Right kidney (tissue), 1 donor: ENCODE data around the gene FAM153A.
"Not testable (repeated sequence)": the region's sequence is repeated elsewhere in the genome, so short reads cannot be mapped to it uniquely, and the experiment has no call there.

Experiments used
- DNase-seq: peaks from one replicate; pipeline ENCODE4 v3.0.0-alpha.2; 2016

Gene FAM153A

DNA sequence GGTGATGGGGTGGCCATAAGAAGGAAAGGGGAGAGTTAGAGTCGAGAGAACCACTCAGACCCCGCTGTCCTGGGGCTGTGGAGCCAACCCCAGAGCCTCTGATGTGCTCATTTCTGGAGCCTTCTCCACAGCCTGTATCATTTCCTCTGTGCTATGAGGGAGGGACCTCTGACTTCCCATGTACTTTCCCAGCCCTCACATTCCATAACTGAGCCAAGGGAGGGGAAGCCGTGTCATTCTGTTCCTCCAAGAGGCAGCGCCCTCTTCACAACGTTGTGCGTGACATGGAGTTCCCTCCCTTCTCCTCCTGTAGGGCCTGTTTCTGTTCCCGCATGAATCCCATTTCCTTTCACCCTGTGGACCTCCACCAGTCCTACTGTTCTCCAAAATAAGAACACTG, 57.8 kb downstream of the FAM153A start:
- not testable (repeated sequence) for DNase-seq

DNA sequence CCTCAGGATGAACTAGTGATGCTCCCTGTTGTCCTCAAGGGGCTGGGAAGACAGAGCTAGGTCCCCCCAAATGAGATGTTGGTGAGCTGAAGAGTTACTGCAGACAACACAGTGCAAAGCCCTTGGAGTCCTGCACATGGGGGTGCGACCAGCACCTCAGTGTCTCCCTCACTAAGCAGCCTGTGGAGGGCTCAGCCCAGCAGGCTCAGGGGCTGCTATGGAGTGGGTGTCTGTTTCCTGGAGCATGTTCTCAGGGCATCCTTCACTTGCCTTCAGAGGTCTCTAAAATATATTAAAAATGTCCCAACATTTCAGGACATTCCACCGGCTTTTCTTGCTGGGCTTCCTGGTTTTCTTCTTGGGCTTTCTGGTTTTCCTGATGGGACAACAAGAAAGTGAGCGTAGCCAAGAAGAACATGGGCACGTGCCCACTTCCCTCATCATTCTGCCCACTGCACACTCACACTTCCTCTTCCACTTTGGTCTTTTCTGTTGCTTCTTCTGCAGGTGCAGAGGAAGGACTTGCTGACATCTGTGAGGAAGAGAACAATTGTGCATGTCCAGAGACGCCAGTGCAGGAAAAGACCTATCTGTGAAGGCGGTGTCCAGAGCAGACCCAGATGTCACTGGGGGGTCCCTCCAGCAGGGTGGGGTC, 58.7 kb downstream of the FAM153A start:
- DNase-seq, result not testable (repeated sequence)

DNA sequence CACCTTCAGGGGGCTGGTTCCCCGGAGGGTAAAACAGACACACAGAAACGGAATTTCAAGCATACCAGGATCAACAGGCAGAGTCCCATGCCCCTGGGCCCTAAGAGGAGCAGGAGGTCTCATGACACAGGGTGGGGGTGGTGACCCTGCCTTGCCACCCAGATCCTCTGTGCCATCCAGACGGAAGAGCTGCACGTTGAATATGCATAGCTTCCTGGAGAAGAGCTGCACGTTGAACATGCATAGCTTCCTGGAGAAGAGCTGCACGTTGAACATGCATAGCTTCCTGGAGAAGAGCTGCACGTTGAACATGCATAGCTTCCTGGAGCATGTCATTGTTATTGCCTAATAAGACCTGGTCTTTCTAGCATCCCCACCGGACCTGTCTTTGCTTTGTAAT, 59.9 kb downstream of the FAM153A start:
- not testable (repeated sequence) for DNase-seq

DNA sequence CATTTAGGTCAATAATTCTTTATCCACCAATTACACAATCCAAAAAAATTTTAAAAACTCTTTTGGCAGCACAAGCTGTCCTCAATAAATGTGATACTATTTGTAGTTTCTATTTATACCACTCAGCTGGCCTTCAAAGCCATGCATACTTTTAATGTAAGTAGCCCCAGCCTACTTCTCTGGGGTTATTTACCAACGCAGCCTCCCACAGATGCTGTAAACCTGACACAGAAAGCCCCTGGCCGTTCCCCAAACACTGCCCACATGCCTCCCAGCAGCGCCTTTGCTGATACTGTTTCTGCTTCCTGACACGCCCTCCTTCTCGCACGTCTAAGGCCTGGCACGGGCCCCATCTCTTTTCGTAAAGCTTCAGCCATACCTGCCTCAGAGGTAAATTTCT, 62.7 kb downstream of the FAM153A start:
- DNase-seq, result not testable (repeated sequence)

DNA sequence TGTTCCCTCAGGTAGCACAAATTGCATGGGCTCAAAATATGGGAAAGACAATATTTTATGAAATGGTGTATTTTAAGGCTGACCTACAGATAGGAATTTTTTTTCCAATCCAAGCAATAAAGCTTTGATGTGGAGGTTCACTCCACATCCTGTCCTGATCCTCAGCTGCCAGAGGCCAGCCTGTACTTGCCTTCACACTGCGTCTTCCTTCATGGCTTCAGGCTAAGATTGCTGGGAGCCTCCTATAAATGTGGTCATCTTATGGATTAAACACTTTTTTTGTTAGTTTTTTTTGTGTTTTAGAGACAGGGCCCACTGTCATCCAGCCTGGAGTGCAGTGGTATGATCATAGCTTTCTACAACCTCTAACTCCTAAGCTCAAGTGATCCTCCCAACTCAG, 67.3 kb downstream of the FAM153A start:
- DNase-seq, result not testable (repeated sequence)

DNA sequence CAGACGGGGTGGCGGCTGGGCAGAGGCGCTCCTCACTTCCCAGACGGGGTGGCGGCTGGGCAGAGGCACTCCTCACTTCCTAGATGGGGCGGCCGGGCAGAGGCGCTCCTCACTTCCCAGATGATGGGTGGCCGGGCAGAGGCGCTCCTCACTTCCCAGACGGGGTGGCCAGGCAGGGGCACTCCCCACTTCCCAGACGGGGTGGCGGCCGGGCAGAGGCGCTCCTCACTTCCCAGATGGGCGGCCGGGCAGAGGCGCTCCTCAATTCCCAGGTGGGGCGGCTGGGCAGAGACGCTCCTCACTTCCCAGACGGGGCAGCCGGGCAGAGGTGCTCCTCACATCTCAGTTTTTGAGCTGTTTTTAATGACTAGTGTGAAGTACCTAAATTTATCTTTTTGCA, 86.6 kb downstream of the FAM153A start:
- not testable (repeated sequence) for DNase-seq

DNA sequence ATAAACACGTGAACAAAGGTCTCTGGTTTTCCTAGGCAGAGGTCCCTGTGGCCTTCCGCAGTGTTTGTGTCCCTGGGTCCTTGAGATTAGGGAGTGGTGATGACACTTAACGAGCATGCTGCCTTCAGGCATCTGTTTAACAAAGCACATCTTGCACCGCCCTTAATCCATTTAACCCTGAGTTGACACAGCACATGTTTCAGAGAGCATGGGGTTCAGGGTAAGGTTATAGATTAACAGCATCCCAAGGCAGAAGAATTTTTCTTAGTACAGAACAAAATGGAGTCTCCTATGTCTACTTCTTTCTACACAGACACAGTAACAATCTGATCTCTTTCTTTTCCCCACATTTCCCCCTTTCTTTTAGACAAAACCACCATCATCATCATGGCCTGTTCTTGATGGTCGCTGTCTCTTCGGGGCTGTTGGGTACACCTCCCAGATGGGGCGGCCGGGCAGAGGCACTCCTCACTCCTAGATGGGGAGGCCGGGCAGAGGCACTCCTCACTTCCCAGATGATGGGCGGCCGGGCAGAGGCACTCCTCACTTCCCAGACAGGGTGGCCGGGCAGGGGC, 87.3 kb downstream of the FAM153A start:
- DNase-seq, result not testable (repeated sequence)

DNA sequence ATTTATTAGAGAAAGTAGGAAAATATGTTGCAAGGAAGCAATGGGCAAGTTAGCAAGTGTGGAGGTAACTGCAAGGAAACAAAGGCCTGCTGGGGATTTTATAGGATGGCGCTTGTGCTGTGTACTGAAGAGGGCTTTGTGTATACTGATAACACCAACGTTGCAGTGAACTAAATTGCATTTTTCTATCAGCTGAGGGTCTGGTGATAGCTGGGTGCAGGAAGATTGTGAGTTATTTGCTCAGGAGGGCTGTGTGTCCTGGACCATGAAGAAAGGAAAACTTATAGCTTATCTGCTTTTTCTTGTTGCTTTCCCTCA, 88.2 kb downstream of the FAM153A start:
- DNase-seq, result not testable (repeated sequence)

DNA sequence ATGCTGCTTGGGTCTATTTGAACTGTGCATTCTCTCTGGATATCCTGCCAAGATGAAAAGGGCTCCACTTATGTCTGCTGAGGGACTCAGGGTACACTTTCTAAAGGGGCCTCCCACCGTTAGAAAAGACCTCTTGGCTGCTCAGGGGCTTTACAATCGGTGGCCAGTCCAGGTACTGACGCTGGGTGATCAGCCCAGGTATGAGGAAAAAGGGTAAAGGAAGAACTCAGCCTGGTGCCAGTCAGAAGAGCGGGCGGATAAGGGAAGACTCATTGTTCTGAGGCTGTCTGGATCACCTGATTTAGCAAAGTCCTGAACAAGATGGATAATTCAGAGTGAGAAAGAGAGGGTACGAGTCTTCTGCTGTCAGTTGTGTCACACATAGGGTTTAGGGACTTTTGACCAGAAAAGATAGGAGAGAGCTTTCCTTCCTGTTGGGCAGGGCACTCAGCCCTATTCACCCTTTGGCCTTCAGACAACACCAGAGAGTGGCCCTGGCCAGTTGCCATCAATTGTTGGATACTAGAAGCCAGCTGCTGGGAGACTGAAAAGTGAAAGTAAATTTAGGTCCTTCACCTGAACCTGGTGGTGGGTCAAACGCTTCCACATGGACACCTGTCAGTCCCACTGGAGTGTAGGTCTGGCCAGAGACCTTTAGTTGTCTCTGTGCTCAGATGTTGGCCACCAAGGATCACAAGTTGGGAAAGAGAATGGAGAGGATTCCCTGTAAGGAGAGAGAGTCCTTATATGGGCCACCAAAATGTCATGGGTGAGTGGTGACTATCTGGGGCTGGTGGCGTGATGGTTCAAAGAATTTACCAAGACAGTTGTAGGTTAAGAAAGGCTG, 88.8 kb downstream of the FAM153A start:
- not testable (repeated sequence) for DNase-seq

DNA sequence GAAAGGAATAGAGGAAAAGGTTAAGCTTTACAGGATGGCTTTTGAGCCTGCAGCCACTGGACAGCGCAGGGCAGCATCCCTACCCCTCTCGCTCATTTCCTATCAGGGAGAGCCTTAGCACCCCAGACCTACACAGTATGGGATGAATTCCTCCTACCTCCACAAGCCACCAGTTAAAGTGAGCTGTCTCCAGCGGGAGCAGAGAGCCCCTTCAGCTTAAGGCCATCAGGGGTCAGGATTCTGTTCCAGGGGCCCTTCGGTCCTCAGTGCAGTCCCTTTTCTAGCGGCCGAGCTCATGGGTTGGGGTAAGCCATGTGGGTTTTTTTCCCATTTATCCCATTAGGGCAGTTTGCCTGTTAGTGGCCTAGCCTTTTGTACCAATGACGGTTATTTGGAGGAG, 89.7 kb downstream of the FAM153A start:
- not testable (repeated sequence) for DNase-seq

DNA sequence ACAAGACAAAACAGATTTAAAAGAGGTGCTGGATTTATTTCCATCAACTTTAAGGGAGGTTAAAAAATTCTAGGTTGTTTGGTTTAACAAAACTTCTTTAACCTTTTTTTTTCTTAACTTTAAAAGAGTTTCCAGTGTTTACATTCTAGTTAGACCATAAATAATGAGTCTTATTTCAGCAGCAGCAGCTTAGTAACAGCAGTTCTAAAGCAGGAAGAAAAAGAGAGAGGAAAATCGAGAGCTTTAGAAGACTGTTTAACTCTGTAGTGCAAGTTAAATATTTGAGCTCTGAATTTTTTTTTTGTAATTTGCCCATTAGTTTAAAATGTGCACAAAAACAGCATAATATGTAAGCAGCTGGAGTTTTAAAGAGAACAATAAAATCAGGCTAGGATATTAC, 90.2 kb downstream of the FAM153A start:
- DNase-seq, result not testable (repeated sequence)

DNA sequence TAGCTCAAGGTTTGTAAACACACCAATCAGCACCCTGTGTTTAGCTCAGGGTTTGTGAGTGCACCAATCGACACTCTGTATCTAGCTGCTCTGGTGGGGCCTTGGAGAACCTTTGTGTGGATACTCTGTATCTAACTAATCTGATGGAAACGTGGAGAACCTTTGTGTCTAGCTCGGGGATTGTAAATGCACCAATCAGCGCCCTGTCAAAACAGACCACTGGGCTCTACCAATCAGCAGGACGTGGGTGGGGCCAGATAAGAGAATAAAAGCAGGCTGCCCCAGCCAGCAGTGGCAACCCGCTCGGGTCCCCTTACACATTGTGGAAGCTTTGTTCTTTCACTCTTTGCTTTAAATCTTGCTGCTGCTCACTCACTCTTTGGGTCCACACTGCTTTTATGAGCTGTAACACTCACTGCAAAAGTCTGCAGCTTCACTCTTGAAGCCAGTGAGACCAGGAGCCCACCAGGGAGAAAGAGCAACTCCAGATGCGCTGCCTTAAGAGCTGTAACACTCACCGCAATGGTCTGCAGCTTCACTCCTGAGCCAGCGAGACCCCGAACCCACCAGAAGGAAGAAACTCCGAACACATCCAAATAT, 93.6 kb downstream of the FAM153A start:
- not testable (repeated sequence) for DNase-seq

DNA sequence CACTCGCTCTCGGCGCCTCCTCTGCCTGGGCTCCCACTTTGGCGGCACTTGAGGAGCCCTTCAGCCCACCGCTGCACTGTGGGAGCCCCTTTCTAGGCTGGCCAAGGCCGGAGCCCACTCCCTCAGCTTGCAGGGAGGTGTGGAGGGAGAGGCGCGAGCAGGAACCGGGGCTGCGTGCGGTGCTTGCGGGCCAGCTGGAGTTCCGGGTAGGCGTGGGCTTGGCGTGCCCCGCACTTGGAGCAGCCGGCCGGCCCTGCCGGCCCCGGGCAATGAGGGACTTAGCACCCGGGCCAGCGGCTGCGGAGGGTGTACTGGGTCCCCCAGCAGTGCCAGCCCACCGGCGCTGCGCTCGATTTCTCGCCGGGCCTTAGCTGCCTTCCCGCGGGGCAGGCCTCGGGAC, 94.6 kb downstream of the FAM153A start:
- not testable (repeated sequence) for DNase-seq

DNA sequence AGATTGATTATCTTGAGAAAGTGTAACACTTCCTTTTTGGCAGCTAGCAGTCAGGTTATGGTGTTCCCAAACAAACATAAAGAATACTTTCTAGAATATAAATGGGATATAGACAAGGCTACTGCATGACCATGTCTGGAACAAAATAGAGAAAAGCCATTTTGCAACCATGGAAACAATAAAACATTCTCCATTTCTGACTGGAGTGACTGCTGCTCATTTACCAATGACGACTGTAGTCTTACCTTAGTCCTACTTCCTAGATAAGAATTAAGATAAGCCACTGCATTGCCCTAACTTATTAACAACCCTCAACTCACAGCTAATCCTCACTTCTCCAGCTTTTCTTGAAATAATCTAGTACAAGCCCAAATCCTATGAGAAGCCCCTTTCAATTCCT, 100.8 kb downstream of the FAM153A start:
- not testable (repeated sequence) for DNase-seq
